ENCODE results near the gene GNG11. TPM values are rescaled to one million over a fixed set of nuclear protein-coding genes. Genes with fewer than 3 reads are reported as not detected.

Gene GNG11
- total RNA-seq, 1 experiment from 2014 or later = not detected

- no peak for TF ChIP-seq MAX (IDR thresholded peaks at IDR 0.05)
- no peak for TF ChIP-seq ELF1 (IDR thresholded peaks at IDR 0.05; ENCODE audit: borderline replicate concordance, low read depth)
- no peak for TF ChIP-seq SRF (IDR thresholded peaks at IDR 0.05; ENCODE audit: low read depth)
- TF ChIP-seq POLR2A (IDR thresholded peaks at IDR 0.05; ENCODE audit: borderline replicate concordance, extremely low read depth, insufficient read depth, insufficient read length) = no peak
- no peaks in the 10 kb centered on the region for H3K36me3 ChIP-seq (ENCODE audit: control insufficient read depth in 1 of 2, insufficient read depth in 2 of 2, low read length in 2 of 2)
- no peaks in the 10 kb centered on the region for H3K9me2 ChIP-seq (ENCODE audit: insufficient read depth)
- H3K27me3 ChIP-seq (ENCODE audit: insufficient read depth, low read length) = no peaks in the 10 kb centered on the region
- no peaks in the 10 kb centered on the region for H3K9me3 ChIP-seq (ENCODE audit: control insufficient read depth in 1 of 2, insufficient read depth in 1 of 2, low read depth in 1 of 2, low read length in 2 of 2)
- ATAC-seq (no peak), DNase-seq (ENCODE audit: low read depth, low spot score) (no peak)
- H4K20me1 ChIP-seq (ENCODE audit: insufficient read depth) = no peaks in the 10 kb centered on the region
- no peaks in the 10 kb centered on the region for H3K79me2 ChIP-seq (ENCODE audit: insufficient read depth, low read length)
- POLR2A ChIA-PET = no interaction called here
- no peak overlapping the region for H3K4me3 ChIP-seq (replicated peaks in 1 of 2; ENCODE audit: low read depth in 1 of 2, low read length in 2 of 2)
- H3K27ac ChIP-seq (ENCODE audit: low read depth, low read length) = no peak overlapping the region
- BruUV-seq (replicated peaks) = no TSS peak
- intact Hi-C loops (cut with micrococcal nuclease) = no loop called here
- no peaks in the 10 kb centered on the region for H3K4me1 ChIP-seq (ENCODE audit: control insufficient read depth in 1 of 2, insufficient read depth in 2 of 2, low read length in 2 of 2)
- H2AFZ ChIP-seq (ENCODE audit: low read depth, low read length, poor library complexity, severe bottlenecking) = no peak overlapping the region
- H3K9ac ChIP-seq (ENCODE audit: low read length) = no peak overlapping the region
- RAD21 ChIA-PET (ENCODE audit: low non-redundant PET in 1 of 2, low total read pairs in 2 of 2, uncharacterized antibody in 2 of 2, unreplicated experiment in 2 of 2) = no interaction called here
- CTCF ChIA-PET = no interaction called here
- H3K4me2 ChIP-seq (ENCODE audit: low read length) = no peak overlapping the region
Measured at GRCh38 chr7:93957767-93958166, 36.2 kb downstream of the GNG11 start.

GRCh38 chr7:93958216-93958615 lies 36.7 kb downstream of the GNG11 start:
- no peaks in the 10 kb centered on the region for H3K4me1 ChIP-seq (ENCODE audit: control insufficient read depth in 1 of 2, insufficient read depth in 2 of 2, low read length in 2 of 2)
- CTCF ChIA-PET = no interaction called here
- ATAC-seq (no peak), DNase-seq (ENCODE audit: low read depth, low spot score) (no peak)
- H3K27me3 ChIP-seq (ENCODE audit: insufficient read depth, low read length) = no peaks in the 10 kb centered on the region
- no peak overlapping the region for H2AFZ ChIP-seq (ENCODE audit: low read depth, low read length, poor library complexity, severe bottlenecking)
- no TSS peak for BruUV-seq (replicated peaks)
- H3K4me2 ChIP-seq (ENCODE audit: low read length) = no peak overlapping the region
- H3K36me3 ChIP-seq (ENCODE audit: control insufficient read depth in 1 of 2, insufficient read depth in 2 of 2, low read length in 2 of 2) = no peaks in the 10 kb centered on the region
- POLR2A ChIA-PET = no interaction called here
- RAD21 ChIA-PET (ENCODE audit: low non-redundant PET in 1 of 2, low total read pairs in 2 of 2, uncharacterized antibody in 2 of 2, unreplicated experiment in 2 of 2) = no interaction called here
- intact Hi-C loops (cut with micrococcal nuclease) = no loop called here
- no peak overlapping the region for H3K4me3 ChIP-seq (replicated peaks in 1 of 2; ENCODE audit: low read depth in 1 of 2, low read length in 2 of 2)
- H3K79me2 ChIP-seq (ENCODE audit: insufficient read depth, low read length) = no peaks in the 10 kb centered on the region
- no peak overlapping the region for H3K9ac ChIP-seq (ENCODE audit: low read length)
- H4K20me1 ChIP-seq (ENCODE audit: insufficient read depth) = no peaks in the 10 kb centered on the region
- H3K27ac ChIP-seq (ENCODE audit: low read depth, low read length) = no peak overlapping the region
- no peaks in the 10 kb centered on the region for H3K9me2 ChIP-seq (ENCODE audit: insufficient read depth)
- H3K9me3 ChIP-seq (ENCODE audit: control insufficient read depth in 1 of 2, insufficient read depth in 1 of 2, low read depth in 1 of 2, low read length in 2 of 2) = no peaks in the 10 kb centered on the region
- TF ChIP-seq CBX3 (IDR thresholded peaks at IDR 0.05; ENCODE audit: low read depth) (no peak), EZH2phosphoT487 (IDR thresholded peaks at IDR 0.05; ENCODE audit: borderline replicate concordance) (no peak), ZFX (IDR thresholded peaks at IDR 0.05) (no peak), POLR2AphosphoS5 (IDR thresholded peaks at IDR 0.05; ENCODE audit: low read depth, low read length) (no peak), EGR1 (IDR thresholded peaks at IDR 0.05; ENCODE audit: low read depth) (no peak), ATF3 (IDR thresholded peaks at IDR 0.05) (no peak), JUND (IDR thresholded peaks at IDR 0.05) (no peak), ZBTB33 (IDR thresholded peaks at IDR 0.05; ENCODE audit: extremely low read depth, insufficient replicate concordance, low read length) (no peak), POLR2A (IDR thresholded peaks at IDR 0.05; ENCODE audit: borderline replicate concordance, extremely low read depth, insufficient read depth, insufficient read length) (no peak), RAD21 (IDR thresholded peaks at IDR 0.05; ENCODE audit: low read depth) (no peak), SIN3A (IDR thresholded peaks at IDR 0.05; ENCODE audit: low read depth) (no peak), REST (IDR thresholded peaks at IDR 0.05; ENCODE audit: low read depth) (no peak)

All from HCT116 (cell line).